K562 (cell line): Measurements from ENCODE around the gene CDC14A. TPM values are rescaled to one million over a fixed set of nuclear protein-coding genes. Genes with fewer than 3 reads are reported as not detected.

ENCODE experiments used
- ATAC-seq: fragments of 200-7000 bp; cut with Tn5 transposase; 3 replicates; pipeline ENCODE4 v1.9.1; 2020; ENCODE audit warnings: moderate library complexity
- BruUV-seq: library from RNA; stranded (reverse); fragments of 400-500 nt; replicated peaks from 2 replicates; lab custom pipeline; 2021; lab: Mats Ljungman, UMichigan
- CTCF ChIA-PET: fragments of 300-600 bp; formaldehyde crosslinking; extraction: SDS; loops from one replicate; lab custom pipeline; 2021; ENCODE audit warnings: low intra/inter-chr PET ratio; lab: Yijun Ruan, JAX
- POLR2A ChIA-PET: fragments of 300-600, 350-650 bp; sonication (Branson Sonifier 250); formaldehyde crosslinking; extraction: SDS; loops from one replicate; lab custom pipeline; 2021; ENCODE audit warnings: antibody characterized with exemption, inconsistent platforms; lab: Yijun Ruan, JAX
- DNase-seq, 4 experiments: peaks; one replicate each; pipeline versions ENCODE4 v3.0.0 to v3.0.0-alpha.2; 2011 to 2018; ENCODE audit warnings: low spot score in 3 of 4, mixed read lengths in 3 of 4; ENCODE audit errors: extremely low read depth in 1 of 4
- FAIRE-seq: peaks from 2 replicates; lab custom pipeline; 2011; peaks lifted over from hg19 to GRCh38; lab: Jason Lieb, UNC
- H2AFZ ChIP-seq: 2 replicates; pipeline ENCODE4 v1.6.0; 2011; ENCODE audit warnings: low read depth, low read length, control low read depth, inconsistent platforms
- H3K27ac ChIP-seq: fragments of 200-600 bp; 3 replicates; pipeline ENCODE4 v1.8.0; 2011; ENCODE audit warnings: low read depth, mild to moderate bottlenecking, control low read depth, inconsistent platforms, low read length, moderate library complexity, mixed read lengths; ENCODE audit errors: extremely low read depth
- H3K27me3 ChIP-seq, 2 experiments: fragments of 300-600 bp in 1 of 2; 2 replicates in 1 of 2; 3 replicates in 1 of 2; pipeline versions ENCODE4 v1.6.0 to v1.8.0; 2011; ENCODE audit warnings: inconsistent platforms in 2 of 2, low read length in 2 of 2, mild to moderate bottlenecking in 1 of 2, mixed read lengths in 1 of 2, moderate library complexity in 1 of 2; ENCODE audit not compliant: control insufficient read depth in 2 of 2, insufficient read depth in 2 of 2
- H3K36me3 ChIP-seq: fragments of 300-600 bp; 3 replicates; pipeline ENCODE4 v1.8.0; 2011; ENCODE audit warnings: mild to moderate bottlenecking, low read length, inconsistent platforms; ENCODE audit not compliant: control insufficient read depth, insufficient read depth
- H3K4me1 ChIP-seq, 2 experiments: fragments of 200-600 bp in 1 of 2; replicated peaks in 1 of 2; 2 replicates in 1 of 2; 3 replicates in 1 of 2; pipeline versions ENCODE4 v1.5.1 to v1.8.0; 2011; ENCODE audit warnings: inconsistent platforms in 2 of 2, low read length in 2 of 2, mild to moderate bottlenecking in 1 of 2, mixed read lengths in 1 of 2, moderate library complexity in 1 of 2; ENCODE audit not compliant: control insufficient read depth in 2 of 2, insufficient read depth in 2 of 2
- H3K4me2 ChIP-seq: 2 replicates; pipeline ENCODE4 v1.6.1; 2011; ENCODE audit warnings: low read length, control low read depth, inconsistent platforms, mixed read lengths; ENCODE audit not compliant: insufficient read depth
- H3K4me3 ChIP-seq: fragments of 200-600 bp; sonication (generic), shearing (Covaris generic); 2 replicates; pipeline ENCODE4 v1.5.1; 2016; ENCODE audit warnings: control low read depth, inconsistent platforms
- H3K79me2 ChIP-seq: fragments of 200-600 bp; 3 replicates; pipeline ENCODE4 v1.8.0; 2011; ENCODE audit warnings: low read length, inconsistent platforms; ENCODE audit not compliant: control insufficient read depth, insufficient read depth
- H3K9ac ChIP-seq, 2 experiments: 2 replicates each; pipeline versions ENCODE4 v1.6.0 to v1.6.1; 2011; ENCODE audit warnings: low read depth in 2 of 2, low read length in 2 of 2, control low read depth in 1 of 2, inconsistent platforms in 1 of 2, mild to moderate bottlenecking in 1 of 2, mixed read lengths in 1 of 2; ENCODE audit not compliant: insufficient read depth in 1 of 2
- H3K9me1 ChIP-seq: one replicate; pipeline ENCODE4 v1.6.0; 2011; ENCODE audit warnings: inconsistent platforms, mild to moderate bottlenecking, low read length, moderate library complexity; ENCODE audit not compliant: control insufficient read depth, insufficient read depth
- H3K9me3 ChIP-seq: replicated peaks from 2 replicates; pipeline ENCODE4 v1.5.1; 2011; ENCODE audit warnings: low read depth, low read length, inconsistent platforms; ENCODE audit not compliant: control insufficient read depth, insufficient read depth
- H4K20me1 ChIP-seq: replicated peaks from 2 replicates; pipeline ENCODE4 v1.6.1; 2011; ENCODE audit warnings: low read length, inconsistent platforms, mixed read lengths; ENCODE audit not compliant: control insufficient read depth, insufficient read depth
- ESRRB ChIP-seq: fragments of 250-450 bp; sonication (Bioruptor Pico); IDR thresholded peaks from 2 replicates; pipeline ENCODE4 v1.5.0; 2020; ENCODE audit warnings: mild to moderate bottlenecking, moderate library complexity, borderline replicate concordance
- HCFC1 ChIP-seq: IDR thresholded peaks from 2 replicates; pipeline ENCODE4 v1.6.1; 2012; ENCODE audit warnings: low read depth, low read length, improper control_type of control experiment
- MAX ChIP-seq: sonication (generic); formaldehyde crosslinking; IDR thresholded peaks from 2 replicates; pipeline ENCODE4 v1.9.0; 2022; ENCODE audit warnings: mild to moderate bottlenecking, missing genetic modification reagents
- RNF219 ChIP-seq: fragments of 250-450 bp; sonication (Bioruptor Pico); IDR thresholded peaks from 2 replicates; pipeline ENCODE4 v1.5.0; 2022; ENCODE audit warnings: mild to moderate bottlenecking
- ZBTB33 ChIP-seq: sonication (generic); formaldehyde crosslinking; IDR thresholded peaks from 2 replicates; pipeline ENCODE4 v1.8.1; 2023; ENCODE audit warnings: mild to moderate bottlenecking, missing genetic modification reagents
- ZFX ChIP-seq: sonication (generic); formaldehyde crosslinking; IDR thresholded peaks from 2 replicates; pipeline ENCODE4 v1.8.0; 2022; ENCODE audit warnings: mild to moderate bottlenecking, missing genetic modification reagents, moderate library complexity
- ZNF212 ChIP-seq: fragments of 450-650 bp; formaldehyde crosslinking; IDR thresholded peaks from 2 replicates; pipeline ENCODE4 v1.4.0; 2020; ENCODE audit warnings: mild to moderate bottlenecking
- ZNF76 ChIP-seq: fragments of 250-450 bp; sonication (Bioruptor Pico); IDR thresholded peaks from 2 replicates; pipeline ENCODE4 v1.4.0; 2020; ENCODE audit warnings: mild to moderate bottlenecking, moderate library complexity, borderline replicate concordance
- WGBS: fragments of 100-300 bp; shearing (Covaris generic); methylation state at CpG from one replicate; pipeline ENCODE4 v1.1.6; 2016; ENCODE audit warnings: low coverage, mixed read lengths; ENCODE audit not compliant: insufficient coverage; ENCODE audit errors: missing lambda C conversion rate; 5-methylcytosine and 5-hydroxymethylcytosine counted together
- in situ Hi-C: fragments of 300-500 bp; cut with MboI; formaldehyde crosslinking; loops from 4 replicates; pipeline ENCODE4 v1.15.0; 2018; ENCODE audit warnings: inconsistent platforms, mixed read lengths
- intact Hi-C: fragments of 100-400 bp; cut with micrococcal nuclease; formaldehyde crosslinking; loops from 2 replicates; pipeline ENCODE4 v1.14.2; 2022
- polyA plus RNA-seq, 8 experiments: library from polyadenylated mRNA; depleted of rRNA in 4 of 8; stranded (reverse) in 5 of 8; unstranded in 3 of 8; fragments of >200 nt; fragmentation: Nextera tagmentation in 2 of 8; fragmentation: Illumina TruSeq in 1 of 8; extraction: Ambion mirVana in 2 of 8; extraction: Trizol in 1 of 8; gene quantifications; 2 replicates each; pipeline versions ENCODE4 v1.2.1 to v1.2.3, GENCODE V29; 2011 to 2014; ENCODE audit warnings: inconsistent platforms in 1 of 8, missing spikeins in 1 of 8
- total RNA-seq, 7 experiments: library from RNA; depleted of rRNA in 6 of 7; stranded (reverse); fragments of >200 nt in 6 of 7; fragmentation: Illumina TruSeq in 2 of 7; extraction: Trizol in 2 of 7; gene quantifications; 2 replicates each; pipeline versions ENCODE4 v1.2.1 to v1.2.3, GENCODE V29; 2011 to 2021; ENCODE audit warnings: low replicate concordance in 1 of 7

CDC14A gene
- total and polyA plus RNA-seq, 9 of the 15 experiments (the other 6 are each of a cell fraction or from before 2014, with no cell fraction given): 17.0 to 74.3 (median 33.4) TPM

- DNase-seq (no peak), FAIRE-seq (no peak)
- Histone ChIP-seq H3K9me1 (no peaks in the 10 kb centered on the region), H3K9ac (no peak overlapping the region), H3K4me1 (no peaks in the 10 kb centered on the region; a peak in 1 of 5 replicates), H3K4me2 (no peak overlapping the region), H3K79me2 (no peaks in the 10 kb centered on the region), H3K9me3 (no peaks in the 10 kb centered on the region), H3K4me3 (no peak overlapping the region), H3K36me3 (peaks cover 91% of the 10 kb centered on the region), H3K27me3 (no peaks in the 10 kb centered on the region), H4K20me1 (no peaks in the 10 kb centered on the region), H2AFZ (no peak overlapping the region)
- BruUV-seq: no TSS peak
- WGBS: 96% methylated on average over 10 of the region's 11 CpGs
- POLR2A ChIA-PET: interaction anchor here (0.5 to 0.7 kb wide), 3 partner anchors 76 to 679 kb away, joined by 3 read pairs; no protein-coding TSS in a partner anchor
- intact Hi-C loops: no loop called here
- TF ChIP-seq MAX (no peak), ZFX (CRISPR knock-in tag) (no peak), ZNF76 (CRISPR knock-in tag) (no peak), ZNF212 (CRISPR knock-in tag) (no peak), HCFC1 (no peak), RNF219 (CRISPR knock-in tag) (no peak), ESRRB (CRISPR knock-in tag) (no peak), ZBTB33 (CRISPR knock-in tag) (no peak)
- TF ChIP-seq, all 486 proteins: peak for 0
- in situ Hi-C loops: loop anchor here (25.0 kb wide), 1 partner anchor 363 kb away; no protein-coding TSS in a partner anchor
- no peak overlapping the region for H3K27ac ChIP-seq
- CTCF ChIA-PET: no interaction called here
- no peak for ATAC-seq
These were observed 147.0 kb downstream of the CDC14A start for GRCh38 chr1:100499194-100499811.
